Activated CD4-positive, alpha-beta memory T cell treated with anti-CD3 and anti-CD28 coated beads for 36 hours (primary cell): ENCODE results near the gene NLGN1. TPM values are rescaled to one million over a fixed set of nuclear protein-coding genes. Genes with fewer than 3 reads are reported as not detected.

Experiments used
- CTCF ChIA-PET: fragments of 350-600 bp; sonication (Branson Sonifier 250); formaldehyde crosslinking; loops from one replicate; lab custom pipeline; 2021; ENCODE audit warnings: antibody characterized with exemption, inconsistent platforms; lab: Charles Lee
- POLR2A ChIA-PET: fragments of 350-600 bp; sonication (Branson Sonifier 250); formaldehyde crosslinking; loops from one replicate; lab custom pipeline; 2021; ENCODE audit warnings: antibody characterized with exemption; lab: Charles Lee
- DNase-seq: peaks from one replicate; pipeline ENCODE4 v3.0.0-alpha.2; 2020
- H3K27ac Mint-ChIP-seq: one replicate; pipeline ENCODE4 v1.8.0; 2021; ENCODE audit warnings: mixed read lengths
- H3K27me3 Mint-ChIP-seq: one replicate; pipeline ENCODE4 v1.8.0; 2021; ENCODE audit warnings: mixed read lengths
- H3K36me3 Mint-ChIP-seq: one replicate; pipeline ENCODE4 v1.8.0; 2021; ENCODE audit warnings: mixed read lengths
- H3K4me1 Mint-ChIP-seq: one replicate; pipeline ENCODE4 v1.8.0; 2021; ENCODE audit warnings: low read depth, mixed read lengths
- H3K4me3 Mint-ChIP-seq: one replicate; pipeline ENCODE4 v1.8.0; 2021; ENCODE audit warnings: mild to moderate bottlenecking, mixed read lengths
- H3K9me3 Mint-ChIP-seq: one replicate; pipeline ENCODE4 v1.8.0; 2021; ENCODE audit warnings: mixed read lengths
- intact Hi-C: fragments of 100-400 bp; cut with micrococcal nuclease; formaldehyde crosslinking; loops from one replicate; pipeline ENCODE4 v1.15.1; 2023
- total RNA-seq, 2 experiments: library from RNA; stranded (reverse); gene quantifications; one replicate each; pipeline ENCODE4 v1.2.3, GENCODE V29; 2021

NLGN1 gene
- total RNA-seq, 2 experiments from 2014 or later: not detected

DNA sequence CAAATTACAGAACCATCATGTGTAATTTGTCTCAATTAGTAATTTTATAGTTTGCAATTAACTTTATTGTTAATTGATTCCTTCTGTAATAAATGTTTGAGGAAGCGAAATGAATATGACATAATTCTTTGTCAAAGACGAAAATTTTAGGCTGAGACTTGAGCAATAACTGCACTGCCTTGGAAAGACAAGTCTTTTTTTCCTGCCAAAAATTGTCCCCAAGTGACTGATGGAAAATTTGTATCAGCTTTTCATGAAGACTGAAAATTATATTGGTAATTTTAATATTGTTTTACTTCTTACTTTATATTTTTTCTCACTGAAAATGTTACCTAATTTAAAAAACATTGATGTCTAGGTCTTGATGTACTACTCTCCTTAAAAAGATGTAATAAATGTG, 622.6 kb downstream of the NLGN1 start:
- ChIA-PET CTCF (interaction anchor here (0.7 kb wide), 1 partner anchor 13 kb away, joined by 3 read pairs; no protein-coding TSS in a partner anchor), POLR2A (no interaction called here)
- peaks cover 15% of the 10 kb centered on the region for H3K9me3 Mint-ChIP-seq
- intact Hi-C loops: no loop called here
- no peaks in the 10 kb centered on the region for H3K4me1 Mint-ChIP-seq
- H3K36me3 Mint-ChIP-seq: no peaks in the 10 kb centered on the region
- no peak for DNase-seq
- H3K27me3 Mint-ChIP-seq: no peaks in the 10 kb centered on the region
- no peak overlapping the region for H3K27ac Mint-ChIP-seq
- no peak overlapping the region for H3K4me3 Mint-ChIP-seq

DNA sequence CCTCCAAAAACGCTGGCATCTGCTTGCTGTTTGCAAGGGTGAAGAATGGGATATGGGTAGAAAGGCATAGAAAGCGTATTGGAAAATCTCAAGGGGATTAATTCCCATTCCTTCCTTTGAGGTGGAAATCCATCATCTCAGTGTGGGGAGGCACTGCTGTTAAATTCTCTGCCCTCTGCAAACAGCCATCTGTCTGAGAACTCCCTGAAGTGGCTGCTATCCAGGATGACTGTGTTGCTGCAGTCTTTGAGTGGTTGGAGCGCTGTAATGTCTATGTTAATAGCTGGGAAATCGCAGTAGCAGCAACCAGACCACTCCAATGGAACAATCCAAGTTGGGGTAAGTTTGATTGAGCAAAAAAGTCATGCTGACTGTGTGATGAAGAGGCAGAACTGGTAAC, 625.9 kb downstream of the NLGN1 start:
- Mint-ChIP-seq H3K36me3 (no peaks in the 10 kb centered on the region), H3K27ac (no peak overlapping the region), H3K27me3 (no peaks in the 10 kb centered on the region), H3K9me3 (peaks cover 8% of the 10 kb centered on the region), H3K4me1 (no peaks in the 10 kb centered on the region), H3K4me3 (no peak overlapping the region)
- CTCF ChIA-PET: no interaction called here
- intact Hi-C loops: no loop called here
- POLR2A ChIA-PET: no interaction called here
- no peak for DNase-seq

DNA sequence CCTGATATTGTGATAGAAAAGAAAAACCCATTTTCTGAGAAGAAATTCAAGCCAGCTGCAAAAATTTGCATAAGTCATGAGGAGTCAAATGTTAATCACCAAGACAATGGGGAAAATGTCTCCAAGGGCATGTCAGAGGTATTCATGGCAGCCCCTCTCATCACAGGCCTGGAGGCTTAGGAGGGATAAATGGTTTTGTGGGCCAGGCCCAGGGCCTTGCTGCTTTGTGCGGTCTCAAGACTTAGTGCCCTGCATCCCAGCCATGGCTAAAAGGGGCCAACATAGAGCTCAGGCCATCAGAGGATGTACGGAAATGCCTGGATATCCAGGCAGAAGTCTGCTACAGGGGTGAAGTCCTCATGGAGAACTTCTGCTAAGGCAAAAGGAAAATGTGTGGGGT, 631.1 kb downstream of the NLGN1 start:
- no peak for DNase-seq
- Mint-ChIP-seq H3K27ac (no peak overlapping the region), H3K4me1 (no peaks in the 10 kb centered on the region), H3K27me3 (no peaks in the 10 kb centered on the region), H3K9me3 (peaks cover 17% of the 10 kb centered on the region), H3K4me3 (no peak overlapping the region), H3K36me3 (no peaks in the 10 kb centered on the region)
- intact Hi-C loops: no loop called here
- POLR2A ChIA-PET: no interaction called here
- CTCF ChIA-PET: no interaction called here

DNA sequence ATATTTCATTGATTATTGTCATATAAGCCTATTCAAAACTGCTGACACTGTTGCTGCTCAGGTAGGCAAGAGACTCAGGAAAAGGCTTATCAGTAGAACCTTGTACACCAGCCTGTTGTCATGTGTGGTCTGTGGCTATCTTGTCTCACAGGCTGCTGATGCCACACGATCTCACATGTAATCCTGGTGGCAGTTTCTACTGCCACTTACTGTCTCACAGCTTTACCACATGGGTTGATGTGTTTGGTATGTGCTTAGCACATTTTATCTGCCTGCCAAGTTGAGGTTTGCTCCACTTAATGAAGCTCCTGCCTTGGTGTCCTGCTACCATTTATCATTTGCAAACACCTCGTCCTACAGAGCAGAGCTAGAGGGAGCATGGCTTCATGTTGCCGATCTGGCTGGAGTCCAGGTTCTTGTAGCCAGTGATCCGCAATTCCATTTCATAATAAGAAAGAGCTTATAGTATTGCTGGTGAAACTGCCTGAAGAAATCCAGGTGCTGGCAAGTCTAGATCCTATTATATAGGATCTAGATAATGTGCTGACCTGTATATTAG, 637.9 kb downstream of the NLGN1 start:
- H3K4me3 Mint-ChIP-seq: no peak overlapping the region
- H3K4me1 Mint-ChIP-seq: no peaks in the 10 kb centered on the region
- intact Hi-C loops: no loop called here
- no peak overlapping the region for H3K27ac Mint-ChIP-seq
- H3K9me3 Mint-ChIP-seq: peaks cover 7% of the 10 kb centered on the region
- no peaks in the 10 kb centered on the region for H3K27me3 Mint-ChIP-seq
- no peak for DNase-seq
- no peaks in the 10 kb centered on the region for H3K36me3 Mint-ChIP-seq
- CTCF ChIA-PET: no interaction called here
- POLR2A ChIA-PET: no interaction called here

DNA sequence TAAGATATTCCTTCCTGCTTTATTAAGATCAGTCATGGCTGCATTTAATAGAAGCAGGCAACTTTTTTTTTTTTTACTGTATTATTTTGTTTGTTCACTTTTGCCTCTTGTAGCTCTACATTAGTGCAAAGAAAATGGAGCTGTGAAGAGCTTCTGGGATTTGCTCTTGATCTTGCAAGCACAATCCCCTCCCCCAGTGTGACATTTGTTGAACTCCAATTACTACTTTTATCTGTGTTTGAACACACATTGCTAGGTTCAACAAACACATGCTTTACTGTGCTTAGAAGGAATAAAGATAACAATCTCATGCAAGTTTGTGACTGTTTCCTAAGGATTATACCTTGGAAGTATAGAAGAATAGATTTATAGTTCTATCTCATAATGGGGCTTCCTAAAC, 648.8 kb downstream of the NLGN1 start:
- H3K9me3 Mint-ChIP-seq: peaks cover 22% of the 10 kb centered on the region
- H3K36me3 Mint-ChIP-seq: no peaks in the 10 kb centered on the region
- CTCF ChIA-PET: no interaction called here
- H3K4me1 Mint-ChIP-seq: no peaks in the 10 kb centered on the region
- POLR2A ChIA-PET: no interaction called here
- intact Hi-C loops: no loop called here
- no peak for DNase-seq
- H3K27me3 Mint-ChIP-seq: no peaks in the 10 kb centered on the region
- H3K4me3 Mint-ChIP-seq: no peak overlapping the region
- H3K27ac Mint-ChIP-seq: no peak overlapping the region

DNA sequence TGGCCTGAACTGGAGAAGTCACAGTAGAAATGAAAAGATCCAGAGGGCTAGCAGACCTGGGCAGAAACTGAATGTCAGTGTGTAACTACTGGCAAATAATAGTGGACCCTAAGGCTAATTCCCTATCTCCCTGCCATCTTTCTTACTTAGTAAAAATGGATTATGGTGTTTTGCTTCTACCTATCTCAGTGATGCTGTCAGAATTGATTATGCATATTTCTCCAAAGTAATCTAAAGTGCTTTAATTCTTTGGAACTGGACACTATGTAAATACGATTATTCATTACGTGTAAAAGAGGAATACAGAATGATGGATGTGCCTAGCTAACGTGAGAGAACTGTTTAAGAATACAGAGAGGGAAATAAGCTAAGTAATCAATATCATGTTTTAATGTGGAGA, 651.9 kb downstream of the NLGN1 start:
- Mint-ChIP-seq H3K4me3 (no peak overlapping the region), H3K9me3 (peaks cover 17% of the 10 kb centered on the region), H3K36me3 (no peaks in the 10 kb centered on the region), H3K27me3 (no peaks in the 10 kb centered on the region), H3K4me1 (no peaks in the 10 kb centered on the region), H3K27ac (no peak overlapping the region)
- no peak for DNase-seq
- POLR2A ChIA-PET: no interaction called here
- intact Hi-C loops: no loop called here
- CTCF ChIA-PET: no interaction called here

GRCh38 chr3:174051191-174051590, 653.6 kb downstream of the NLGN1 start:
- Mint-ChIP-seq H3K36me3 (no peaks in the 10 kb centered on the region), H3K27me3 (no peaks in the 10 kb centered on the region), H3K4me3 (no peak overlapping the region), H3K9me3 (peaks cover 3% of the 10 kb centered on the region), H3K4me1 (no peaks in the 10 kb centered on the region), H3K27ac (no peak overlapping the region)
- intact Hi-C loops: no loop called here
- CTCF ChIA-PET: interaction anchor here (0.7 kb wide), 1 partner anchor 78 kb away, joined by 3 read pairs; no protein-coding TSS in a partner anchor
- POLR2A ChIA-PET: no interaction called here
- no peak for DNase-seq

- POLR2A ChIA-PET: no interaction called here
- H3K9me3 Mint-ChIP-seq: peaks cover 11% of the 10 kb centered on the region
- no peak overlapping the region for H3K27ac Mint-ChIP-seq
- no peaks in the 10 kb centered on the region for H3K27me3 Mint-ChIP-seq
- H3K36me3 Mint-ChIP-seq: no peaks in the 10 kb centered on the region
- CTCF ChIA-PET: no interaction called here
- H3K4me3 Mint-ChIP-seq: no peak overlapping the region
- H3K4me1 Mint-ChIP-seq: no peaks in the 10 kb centered on the region
- intact Hi-C loops: no loop called here
- DNase-seq: no peak
Observed at GRCh38 chr3:174058804-174059203, 661.3 kb downstream of the NLGN1 start.

- ChIA-PET CTCF (no interaction called here), POLR2A (no interaction called here)
- no peak for DNase-seq
- no peaks in the 10 kb centered on the region for H3K27me3 Mint-ChIP-seq
- H3K4me1 Mint-ChIP-seq: no peaks in the 10 kb centered on the region
- H3K9me3 Mint-ChIP-seq: peaks cover 11% of the 10 kb centered on the region
- intact Hi-C loops: no loop called here
- H3K36me3 Mint-ChIP-seq: no peaks in the 10 kb centered on the region
- no peak overlapping the region for H3K4me3 Mint-ChIP-seq
- no peak overlapping the region for H3K27ac Mint-ChIP-seq
Observed at GRCh38 chr3:174060431-174060830, 662.9 kb downstream of the NLGN1 start.

GRCh38 chr3:174061162-174061561, 663.6 kb downstream of the NLGN1 start:
- POLR2A ChIA-PET: no interaction called here
- intact Hi-C loops: no loop called here
- CTCF ChIA-PET: no interaction called here
- Mint-ChIP-seq H3K36me3 (no peaks in the 10 kb centered on the region), H3K27me3 (no peaks in the 10 kb centered on the region), H3K9me3 (peaks cover 11% of the 10 kb centered on the region), H3K4me3 (no peak overlapping the region), H3K27ac (no peak overlapping the region), H3K4me1 (no peaks in the 10 kb centered on the region)
- DNase-seq: no peak

DNA sequence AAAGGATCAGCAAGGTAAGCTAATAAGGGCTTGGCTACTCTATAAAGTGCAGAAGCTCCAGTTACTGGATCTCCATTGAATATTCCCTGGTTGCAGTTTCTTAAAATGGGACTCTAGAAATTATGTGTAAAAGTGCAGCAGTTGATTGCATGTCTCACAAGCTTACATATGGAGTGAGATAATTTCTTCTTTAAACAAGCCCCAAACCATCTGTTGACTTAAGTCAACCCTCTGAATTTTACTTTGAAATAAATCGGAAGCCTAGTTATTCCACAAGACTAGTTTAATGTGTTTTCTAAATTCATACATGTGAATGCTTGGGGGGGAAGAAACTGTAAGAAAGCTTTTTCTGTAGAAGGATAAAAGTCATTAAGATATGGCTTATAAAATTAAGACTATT, 664.2 kb downstream of the NLGN1 start:
- CTCF ChIA-PET: no interaction called here

DNA sequence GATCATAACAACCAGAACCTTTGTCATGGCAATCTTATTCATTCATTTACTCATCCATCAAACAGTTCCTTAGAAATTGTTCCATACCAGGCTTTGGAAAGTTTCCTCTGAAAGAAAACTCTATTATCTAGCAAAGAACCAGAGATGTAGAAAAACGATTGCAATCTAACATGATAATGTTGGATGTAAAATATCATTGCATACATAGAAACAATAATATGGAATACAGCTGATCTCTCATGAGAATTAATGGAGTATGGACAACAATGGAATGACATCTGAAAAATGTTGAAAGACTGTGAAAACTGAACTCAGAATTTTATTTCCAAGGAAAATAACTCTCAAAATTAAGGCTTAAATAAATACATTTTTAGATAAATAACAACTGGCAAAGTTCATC, 665.4 kb downstream of the NLGN1 start:
- no peak overlapping the region for H3K27ac Mint-ChIP-seq
- ChIA-PET CTCF (no interaction called here), POLR2A (no interaction called here)
- H3K9me3 Mint-ChIP-seq: peaks cover 8% of the 10 kb centered on the region
- intact Hi-C loops: no loop called here
- no peaks in the 10 kb centered on the region for H3K4me1 Mint-ChIP-seq
- no peaks in the 10 kb centered on the region for H3K27me3 Mint-ChIP-seq
- no peak for DNase-seq
- H3K4me3 Mint-ChIP-seq: no peak overlapping the region
- H3K36me3 Mint-ChIP-seq: no peaks in the 10 kb centered on the region

More for the DNA sequence above, 664.2 kb downstream of the NLGN1 start:
- no peaks in the 10 kb centered on the region for H3K36me3 Mint-ChIP-seq
- H3K9me3 Mint-ChIP-seq: peaks cover 11% of the 10 kb centered on the region
- POLR2A ChIA-PET: no interaction called here
- DNase-seq: no peak
- no peaks in the 10 kb centered on the region for H3K4me1 Mint-ChIP-seq
- H3K4me3 Mint-ChIP-seq: no peak overlapping the region
- no peak overlapping the region for H3K27ac Mint-ChIP-seq
- intact Hi-C loops: no loop called here
- H3K27me3 Mint-ChIP-seq: no peaks in the 10 kb centered on the region

- Mint-ChIP-seq H3K4me1 (no peaks in the 10 kb centered on the region), H3K27ac (no peak overlapping the region), H3K36me3 (no peaks in the 10 kb centered on the region), H3K27me3 (no peaks in the 10 kb centered on the region), H3K4me3 (no peak overlapping the region), H3K9me3 (peaks cover under 1% of the 10 kb centered on the region)
- ChIA-PET POLR2A (no interaction called here), CTCF (no interaction called here)
- intact Hi-C loops: no loop called here
- no peak for DNase-seq
Observed at GRCh38 chr3:174068035-174068434, 670.5 kb downstream of the NLGN1 start.
